GM23338 (cell line): ENCODE results near the gene TNFAIP3. TPM values are rescaled to one million over a fixed set of nuclear protein-coding genes. Genes with fewer than 3 reads are reported as not detected.

Experiments used
- ATAC-seq: fragments of 200-7000 bp; cut with Tn5 transposase; 3 replicates; pipeline ENCODE4 v1.9.1; 2020
- DNase-seq: peaks from one replicate; pipeline ENCODE4 v3.0.0-alpha.2; 2015; ENCODE audit warnings: low spot score
- H2AFZ ChIP-seq: fragments of 200-600 bp; sonication (generic); 2 replicates; pipeline ENCODE4 v1.8.0; 2016; ENCODE audit warnings: antibody characterized with exemption, mild to moderate bottlenecking, moderate library complexity
- H3F3A ChIP-seq: fragments of 200-600 bp; sonication (generic); replicated peaks from 2 replicates; pipeline ENCODE4 v1.8.0; 2017; ENCODE audit warnings: antibody characterized with exemption, mixed run types, low read depth
- H3K27ac ChIP-seq: fragments of 200-600 bp; sonication (generic); 2 replicates; pipeline ENCODE4 v1.6.1; 2016; ENCODE audit warnings: low read depth
- H3K27me3 ChIP-seq: fragments of 200-600 bp; sonication (generic); 2 replicates; pipeline ENCODE4 v1.8.0; 2016; ENCODE audit warnings: mild to moderate bottlenecking, mixed run types, moderate library complexity; ENCODE audit not compliant: insufficient read depth
- H3K36me3 ChIP-seq: fragments of 200-600 bp; sonication (generic); 2 replicates; pipeline ENCODE4 v1.8.0; 2016; ENCODE audit warnings: mild to moderate bottlenecking; ENCODE audit not compliant: insufficient read depth
- H3K4me1 ChIP-seq: fragments of 200-600 bp; sonication (generic); 2 replicates; pipeline ENCODE4 v1.8.0; 2016; ENCODE audit warnings: mild to moderate bottlenecking, moderate library complexity; ENCODE audit not compliant: insufficient read depth
- H3K4me2 ChIP-seq: fragments of 200-600 bp; sonication (generic); 2 replicates; pipeline ENCODE4 v1.7.1; 2017; ENCODE audit warnings: mixed run types
- H3K4me3 ChIP-seq: fragments of 200-600 bp; sonication (generic); 2 replicates; pipeline ENCODE4 v1.6.1; 2016; ENCODE audit warnings: mixed run types
- H3K79me2 ChIP-seq: fragments of 200-600 bp; sonication (generic); replicated peaks from 2 replicates; pipeline ENCODE4 v1.8.0; 2017; ENCODE audit warnings: mild to moderate bottlenecking; ENCODE audit not compliant: insufficient read depth
- H3K9me2 ChIP-seq: fragments of 200-600 bp; sonication (generic); 2 replicates; pipeline ENCODE4 v1.8.0; 2017; ENCODE audit not compliant: insufficient read depth
- H4K20me1 ChIP-seq: fragments of 200-600 bp; sonication (generic); replicated peaks from 2 replicates; pipeline ENCODE4 v1.8.0; 2017; ENCODE audit warnings: mild to moderate bottlenecking; ENCODE audit not compliant: insufficient read depth
- H3K27ac Mint-ChIP-seq: 2 replicates; pipeline ENCODE4 v1.8.0; 2020; ENCODE audit warnings: inconsistent platforms, mild to moderate bottlenecking, moderate library complexity, mixed read lengths
- H3K27me3 Mint-ChIP-seq: 3 replicates; pipeline ENCODE4 v1.8.0; 2022; ENCODE audit warnings: low read depth, mild to moderate bottlenecking, moderate library complexity, mixed read lengths, inconsistent platforms; ENCODE audit not compliant: insufficient read depth, poor library complexity
- H3K36me3 Mint-ChIP-seq: 3 replicates; pipeline ENCODE4 v1.8.0; 2021; ENCODE audit warnings: low read depth, mild to moderate bottlenecking, inconsistent platforms, moderate library complexity, mixed read lengths
- H3K4me1 Mint-ChIP-seq: 3 replicates; pipeline ENCODE4 v1.8.0; 2020; ENCODE audit warnings: mild to moderate bottlenecking, inconsistent platforms, mixed read lengths
- H3K4me3 Mint-ChIP-seq: 3 replicates; pipeline ENCODE4 v1.8.0; 2021; ENCODE audit warnings: moderate library complexity, mild to moderate bottlenecking, inconsistent platforms, mixed read lengths
- H3K9me3 Mint-ChIP-seq: 3 replicates; pipeline ENCODE4 v1.8.0; 2020; ENCODE audit warnings: moderate library complexity, mild to moderate bottlenecking, inconsistent platforms, mixed read lengths
- EZH2 ChIP-seq: fragments of 200-600 bp; sonication (generic); IDR thresholded peaks from one replicate; pipeline ENCODE4 v1.8.0; 2017; ENCODE audit warnings: antibody characterized with exemption, mild to moderate bottlenecking, low read depth; ENCODE audit not compliant: unreplicated experiment
- EZH2phosphoT487 ChIP-seq: fragments of 200-600 bp; sonication (generic); IDR thresholded peaks from one replicate; pipeline ENCODE4 v1.8.1; 2018; ENCODE audit warnings: antibody characterized with exemption; ENCODE audit not compliant: unreplicated experiment
- JUNB ChIP-seq: IDR thresholded peaks from one replicate; pipeline ENCODE4 v1.6.1; 2016; ENCODE audit warnings: antibody characterized with exemption; ENCODE audit not compliant: unreplicated experiment
- NANOG ChIP-seq: IDR thresholded peaks from 2 replicates; pipeline ENCODE4 v1.6.1; 2016; ENCODE audit warnings: antibody characterized with exemption, borderline replicate concordance
- ZNF114 ChIP-seq: fragments of 250-450 bp; sonication (Bioruptor Pico); IDR thresholded peaks from 2 replicates; pipeline ENCODE4 v1.5.0; 2020; ENCODE audit warnings: mild to moderate bottlenecking, moderate library complexity
- ZNF331 ChIP-seq: fragments of 250-450 bp; sonication (Bioruptor Pico); IDR thresholded peaks from 2 replicates; pipeline ENCODE4 v1.5.0; 2020; ENCODE audit warnings: low read depth, mild to moderate bottlenecking, moderate library complexity
- polyA plus RNA-seq: library from polyadenylated mRNA; unstranded; fragments of >200 nt; fragmentation: Nextera tagmentation; extraction: Ambion mirVana; gene quantifications from 2 replicates; pipeline ENCODE4 v1.2.1, GENCODE V29; 2016
- total RNA-seq: library from RNA; depleted of rRNA; stranded (reverse); fragments of >200 nt; shearing (Covaris generic); gene quantifications from 2 replicates; pipeline ENCODE4 v1.2.3, GENCODE V29; 2014
- TF ChIP-seq, protein P1 (sequence below): IDR thresholded peaks from 2 replicates; pipeline ENCODE4 v1.6.1; 2016; ENCODE audit warnings: antibody characterized with exemption
- TF ChIP-seq, protein P2 (sequence below), 2 experiments: fragments of 200-600 bp in 1 of 2; sonication (generic) in 1 of 2; conservative IDR thresholded peaks; 2 replicates each; pipeline versions ENCODE4 v1.5.1 to v1.6.1; 2016 to 2017; ENCODE audit warnings: antibody characterized with exemption in 2 of 2, low read depth in 2 of 2, mild to moderate bottlenecking in 2 of 2, moderate library complexity in 1 of 2
- TF ChIP-seq, protein P3 (sequence below): fragments of 250-450 bp; sonication (Bioruptor Pico); IDR thresholded peaks from 2 replicates; pipeline ENCODE4 v1.5.0; 2020; ENCODE audit warnings: mild to moderate bottlenecking, moderate library complexity

Gene TNFAIP3
- total and polyA plus RNA-seq, 2 experiments from 2014 or later, result 2.1 to 2.3 TPM

DNA sequence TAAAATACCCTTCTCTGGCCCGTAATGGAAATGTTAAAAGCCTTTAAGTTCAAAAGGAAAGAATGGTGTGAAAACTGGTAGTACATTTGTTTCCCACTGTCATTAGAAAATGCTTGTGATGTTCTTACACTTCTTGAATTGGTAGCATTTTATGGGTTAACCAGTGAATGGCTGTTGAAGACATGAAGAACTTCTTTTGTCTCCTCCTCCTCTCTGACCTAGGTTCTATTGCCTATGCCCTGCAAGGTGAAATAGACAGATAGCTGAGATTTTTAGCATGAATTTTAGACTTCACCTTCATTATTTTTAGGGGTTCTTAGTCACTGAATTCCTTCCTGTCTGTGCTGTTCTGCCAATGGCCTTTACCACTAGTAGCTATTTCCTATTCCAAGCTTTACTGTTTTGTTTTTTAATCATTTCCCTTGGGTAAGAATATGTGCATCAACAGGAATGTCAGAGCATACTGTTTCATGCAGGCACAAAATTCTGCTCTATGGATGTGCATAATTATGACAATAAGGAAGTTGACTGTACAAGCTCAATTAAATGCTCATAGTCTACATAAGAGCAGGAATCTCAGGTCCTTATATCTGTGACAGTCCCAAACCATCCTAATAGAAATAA is 4.9 kb downstream of the TNFAIP3 start:
- Mint-ChIP-seq H3K9me3 (no peaks in the 10 kb centered on the region), H3K4me3 (no peak overlapping the region), H3K36me3 (no peaks in the 10 kb centered on the region), H3K27me3 (peaks cover 15% of the 10 kb centered on the region), H3K4me1 (peaks cover 10% of the 10 kb centered on the region; the same call in 2 of the 3 replicates), H3K27ac (no peak overlapping the region)
- TF ChIP-seq EZH2 (no peak), ZNF331 (CRISPR knock-in tag) (no peak), JUNB (no peak)
- Histone ChIP-seq H3K4me2 (no peak overlapping the region), H3K9me2 (0 out of 2 replicates have a peak, but pooled peaks cover 5% of the 10 kb centered on the region), H3K36me3 (0 out of 2 replicates have a peak, but pooled peaks cover 4% of the 10 kb centered on the region), H3K4me3 (no peak overlapping the region), H4K20me1 (0 out of 2 replicates have a peak, but pooled peaks cover 4% of the 10 kb centered on the region), H3K79me2 (no peaks in the 10 kb centered on the region), H3K4me1 (0 out of 2 replicates have a peak, but pooled peaks cover 5% of the 10 kb centered on the region), H3K27ac (no peak overlapping the region), H3F3A (no peaks in the 10 kb centered on the region), H3K27me3 (peaks cover 19% of the 10 kb centered on the region), H2AFZ (no peak overlapping the region)
- ATAC-seq, result no peak
- no peak for DNase-seq

DNA sequence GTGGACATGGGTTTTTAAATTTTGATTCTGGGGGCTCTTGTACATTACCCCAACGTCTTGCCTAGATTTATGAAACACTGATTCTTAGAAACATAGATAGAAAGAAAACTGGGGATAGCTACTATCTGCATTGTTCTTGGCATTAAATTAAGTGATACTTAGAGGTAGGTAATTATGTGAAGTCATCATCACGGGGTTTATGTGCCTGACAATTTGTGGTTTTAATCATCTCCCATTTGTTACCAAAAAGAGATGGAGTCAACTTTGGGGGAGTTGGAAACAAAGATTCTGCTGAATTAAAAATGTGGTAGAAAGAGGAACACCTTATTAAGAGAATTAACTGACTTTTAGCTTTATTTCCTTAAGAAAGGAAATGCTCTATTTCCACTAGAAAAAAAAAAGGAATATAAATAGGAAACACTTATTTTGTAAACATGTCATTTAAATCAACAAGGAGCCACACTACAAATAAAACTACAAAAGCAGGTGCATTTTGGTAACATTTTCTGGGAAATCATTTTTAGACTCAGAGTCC is 5.6 kb downstream of the TNFAIP3 start:
- Histone ChIP-seq H3K36me3 (0 out of 2 replicates have a peak, but pooled peaks cover 4% of the 10 kb centered on the region), H3K27me3 (peaks cover 15% of the 10 kb centered on the region), H3K4me2 (no peak overlapping the region), H3F3A (no peaks in the 10 kb centered on the region), H2AFZ (no peak overlapping the region), H3K4me3 (no peak overlapping the region), H3K79me2 (no peaks in the 10 kb centered on the region), H4K20me1 (0 out of 2 replicates have a peak, but pooled peaks cover 4% of the 10 kb centered on the region), H3K9me2 (0 out of 2 replicates have a peak, but pooled peaks cover 5% of the 10 kb centered on the region), H3K27ac (no peak overlapping the region), H3K4me1 (0 out of 2 replicates have a peak, but pooled peaks cover 5% of the 10 kb centered on the region)
- no peak for ATAC-seq
- Mint-ChIP-seq H3K27ac (no peak overlapping the region), H3K27me3 (peaks cover 10% of the 10 kb centered on the region), H3K36me3 (no peaks in the 10 kb centered on the region), H3K4me1 (peaks cover 10% of the 10 kb centered on the region; the same call in 2 of the 3 replicates), H3K9me3 (no peaks in the 10 kb centered on the region), H3K4me3 (no peak overlapping the region)
- no peak for DNase-seq
- TF ChIP-seq, protein P1, sequence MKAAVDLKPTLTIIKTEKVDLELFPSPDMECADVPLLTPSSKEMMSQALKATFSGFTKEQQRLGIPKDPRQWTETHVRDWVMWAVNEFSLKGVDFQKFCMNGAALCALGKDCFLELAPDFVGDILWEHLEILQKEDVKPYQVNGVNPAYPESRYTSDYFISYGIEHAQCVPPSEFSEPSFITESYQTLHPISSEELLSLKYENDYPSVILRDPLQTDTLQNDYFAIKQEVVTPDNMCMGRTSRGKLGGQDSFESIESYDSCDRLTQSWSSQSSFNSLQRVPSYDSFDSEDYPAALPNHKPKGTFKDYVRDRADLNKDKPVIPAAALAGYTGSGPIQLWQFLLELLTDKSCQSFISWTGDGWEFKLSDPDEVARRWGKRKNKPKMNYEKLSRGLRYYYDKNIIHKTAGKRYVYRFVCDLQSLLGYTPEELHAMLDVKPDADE, result no peak
- TF ChIP-seq ZNF331 (CRISPR knock-in tag), result no peak
- no peak for TF ChIP-seq ZNF114 (CRISPR knock-in tag)
- TF ChIP-seq NANOG, result no peak
- no peak for TF ChIP-seq EZH2phosphoT487
- TF ChIP-seq, protein P2, sequence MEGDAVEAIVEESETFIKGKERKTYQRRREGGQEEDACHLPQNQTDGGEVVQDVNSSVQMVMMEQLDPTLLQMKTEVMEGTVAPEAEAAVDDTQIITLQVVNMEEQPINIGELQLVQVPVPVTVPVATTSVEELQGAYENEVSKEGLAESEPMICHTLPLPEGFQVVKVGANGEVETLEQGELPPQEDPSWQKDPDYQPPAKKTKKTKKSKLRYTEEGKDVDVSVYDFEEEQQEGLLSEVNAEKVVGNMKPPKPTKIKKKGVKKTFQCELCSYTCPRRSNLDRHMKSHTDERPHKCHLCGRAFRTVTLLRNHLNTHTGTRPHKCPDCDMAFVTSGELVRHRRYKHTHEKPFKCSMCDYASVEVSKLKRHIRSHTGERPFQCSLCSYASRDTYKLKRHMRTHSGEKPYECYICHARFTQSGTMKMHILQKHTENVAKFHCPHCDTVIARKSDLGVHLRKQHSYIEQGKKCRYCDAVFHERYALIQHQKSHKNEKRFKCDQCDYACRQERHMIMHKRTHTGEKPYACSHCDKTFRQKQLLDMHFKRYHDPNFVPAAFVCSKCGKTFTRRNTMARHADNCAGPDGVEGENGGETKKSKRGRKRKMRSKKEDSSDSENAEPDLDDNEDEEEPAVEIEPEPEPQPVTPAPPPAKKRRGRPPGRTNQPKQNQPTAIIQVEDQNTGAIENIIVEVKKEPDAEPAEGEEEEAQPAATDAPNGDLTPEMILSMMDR (conservative IDR thresholded peaks at IDR 0.05; ENCODE audit: low read depth in 2 of 2), result no peak
- TF ChIP-seq, protein P3, sequence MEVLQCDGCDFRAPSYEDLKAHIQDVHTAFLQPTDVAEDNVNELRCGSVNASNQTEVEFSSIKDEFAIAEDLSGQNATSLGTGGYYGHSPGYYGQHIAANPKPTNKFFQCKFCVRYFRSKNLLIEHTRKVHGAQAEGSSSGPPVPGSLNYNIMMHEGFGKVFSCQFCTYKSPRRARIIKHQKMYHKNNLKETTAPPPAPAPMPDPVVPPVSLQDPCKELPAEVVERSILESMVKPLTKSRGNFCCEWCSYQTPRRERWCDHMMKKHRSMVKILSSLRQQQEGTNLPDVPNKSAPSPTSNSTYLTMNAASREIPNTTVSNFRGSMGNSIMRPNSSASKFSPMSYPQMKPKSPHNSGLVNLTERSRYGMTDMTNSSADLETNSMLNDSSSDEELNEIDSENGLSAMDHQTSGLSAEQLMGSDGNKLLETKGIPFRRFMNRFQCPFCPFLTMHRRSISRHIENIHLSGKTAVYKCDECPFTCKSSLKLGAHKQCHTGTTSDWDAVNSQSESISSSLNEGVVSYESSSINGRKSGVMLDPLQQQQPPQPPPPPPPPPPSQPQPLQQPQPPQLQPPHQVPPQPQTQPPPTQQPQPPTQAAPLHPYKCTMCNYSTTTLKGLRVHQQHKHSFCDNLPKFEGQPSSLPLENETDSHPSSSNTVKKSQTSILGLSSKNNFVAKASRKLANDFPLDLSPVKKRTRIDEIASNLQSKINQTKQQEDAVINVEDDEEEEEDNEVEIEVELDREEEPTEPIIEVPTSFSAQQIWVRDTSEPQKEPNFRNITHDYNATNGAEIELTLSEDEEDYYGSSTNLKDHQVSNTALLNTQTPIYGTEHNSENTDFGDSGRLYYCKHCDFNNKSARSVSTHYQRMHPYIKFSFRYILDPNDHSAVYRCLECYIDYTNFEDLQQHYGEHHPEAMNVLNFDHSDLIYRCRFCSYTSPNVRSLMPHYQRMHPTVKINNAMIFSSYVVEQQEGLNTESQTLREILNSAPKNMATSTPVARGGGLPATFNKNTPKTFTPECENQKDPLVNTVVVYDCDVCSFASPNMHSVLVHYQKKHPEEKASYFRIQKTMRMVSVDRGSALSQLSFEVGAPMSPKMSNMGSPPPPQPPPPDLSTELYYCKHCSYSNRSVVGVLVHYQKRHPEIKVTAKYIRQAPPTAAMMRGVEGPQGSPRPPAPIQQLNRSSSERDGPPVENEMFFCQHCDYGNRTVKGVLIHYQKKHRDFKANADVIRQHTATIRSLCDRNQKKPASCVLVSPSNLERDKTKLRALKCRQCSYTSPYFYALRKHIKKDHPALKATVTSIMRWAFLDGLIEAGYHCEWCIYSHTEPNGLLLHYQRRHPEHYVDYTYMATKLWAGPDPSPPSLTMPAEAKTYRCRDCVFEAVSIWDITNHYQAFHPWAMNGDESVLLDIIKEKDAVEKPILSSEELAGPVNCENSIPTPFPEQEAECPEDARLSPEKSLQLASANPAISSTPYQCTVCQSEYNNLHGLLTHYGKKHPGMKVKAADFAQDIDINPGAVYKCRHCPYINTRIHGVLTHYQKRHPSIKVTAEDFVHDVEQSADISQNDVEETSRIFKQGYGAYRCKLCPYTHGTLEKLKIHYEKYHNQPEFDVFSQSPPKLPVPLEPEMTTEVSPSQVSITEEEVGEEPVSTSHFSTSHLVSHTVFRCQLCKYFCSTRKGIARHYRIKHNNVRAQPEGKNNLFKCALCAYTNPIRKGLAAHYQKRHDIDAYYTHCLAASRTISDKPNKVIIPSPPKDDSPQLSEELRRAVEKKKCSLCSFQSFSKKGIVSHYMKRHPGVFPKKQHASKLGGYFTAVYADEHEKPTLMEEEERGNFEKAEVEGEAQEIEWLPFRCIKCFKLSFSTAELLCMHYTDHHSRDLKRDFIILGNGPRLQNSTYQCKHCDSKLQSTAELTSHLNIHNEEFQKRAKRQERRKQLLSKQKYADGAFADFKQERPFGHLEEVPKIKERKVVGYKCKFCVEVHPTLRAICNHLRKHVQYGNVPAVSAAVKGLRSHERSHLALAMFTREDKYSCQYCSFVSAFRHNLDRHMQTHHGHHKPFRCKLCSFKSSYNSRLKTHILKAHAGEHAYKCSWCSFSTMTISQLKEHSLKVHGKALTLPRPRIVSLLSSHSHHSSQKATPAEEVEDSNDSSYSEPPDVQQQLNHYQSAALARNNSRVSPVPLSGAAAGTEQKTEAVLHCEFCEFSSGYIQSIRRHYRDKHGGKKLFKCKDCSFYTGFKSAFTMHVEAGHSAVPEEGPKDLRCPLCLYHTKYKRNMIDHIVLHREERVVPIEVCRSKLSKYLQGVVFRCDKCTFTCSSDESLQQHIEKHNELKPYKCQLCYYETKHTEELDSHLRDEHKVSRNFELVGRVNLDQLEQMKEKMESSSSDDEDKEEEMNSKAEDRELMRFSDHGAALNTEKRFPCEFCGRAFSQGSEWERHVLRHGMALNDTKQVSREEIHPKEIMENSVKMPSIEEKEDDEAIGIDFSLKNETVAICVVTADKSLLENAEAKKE (CRISPR knock-in tag), result no peak
